GM21825 (cell line): ENCODE data around the gene KIF3A.

Source experiments
- ATAC-seq: cut with Tn5 transposase; IDR thresholded peaks from one replicate; pipeline ENCODE4 v1.9.1; 2021; ENCODE audit warnings: mild to moderate bottlenecking, moderate library complexity; ENCODE audit not compliant: unreplicated experiment

Gene KIF3A

DNA sequence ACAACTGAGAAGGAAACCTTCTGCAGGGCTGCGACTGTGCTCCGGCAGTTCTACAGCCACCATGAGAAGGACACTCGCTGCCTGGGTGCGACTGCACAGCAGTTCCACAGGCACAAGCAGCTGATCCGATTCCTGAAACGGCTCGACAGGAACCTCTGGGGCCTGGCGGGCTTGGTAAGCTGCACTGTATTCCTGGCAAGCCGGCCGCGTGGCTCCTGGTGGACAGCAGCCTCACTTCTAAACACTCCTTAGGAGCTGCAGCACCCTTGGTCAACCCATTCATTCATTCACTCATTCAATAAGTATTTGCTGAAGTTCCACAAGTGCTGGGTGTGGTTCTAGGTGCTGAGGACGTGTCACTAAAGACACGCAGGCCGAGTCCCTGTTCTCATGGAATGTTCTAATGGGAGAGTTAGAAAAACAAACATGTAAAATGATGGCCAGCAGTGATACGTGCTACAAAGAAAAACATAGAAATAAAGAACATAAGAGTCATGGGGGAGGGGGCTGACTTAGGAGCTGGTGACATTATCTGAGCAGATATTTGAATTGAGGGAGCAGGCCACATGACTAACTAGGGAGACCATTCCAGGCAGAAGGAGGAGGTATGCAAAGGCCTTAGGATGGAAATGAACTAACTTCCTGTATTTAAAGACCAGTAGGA lies 57.5 kb downstream of the KIF3A start:
- no peak for ATAC-seq

DNA sequence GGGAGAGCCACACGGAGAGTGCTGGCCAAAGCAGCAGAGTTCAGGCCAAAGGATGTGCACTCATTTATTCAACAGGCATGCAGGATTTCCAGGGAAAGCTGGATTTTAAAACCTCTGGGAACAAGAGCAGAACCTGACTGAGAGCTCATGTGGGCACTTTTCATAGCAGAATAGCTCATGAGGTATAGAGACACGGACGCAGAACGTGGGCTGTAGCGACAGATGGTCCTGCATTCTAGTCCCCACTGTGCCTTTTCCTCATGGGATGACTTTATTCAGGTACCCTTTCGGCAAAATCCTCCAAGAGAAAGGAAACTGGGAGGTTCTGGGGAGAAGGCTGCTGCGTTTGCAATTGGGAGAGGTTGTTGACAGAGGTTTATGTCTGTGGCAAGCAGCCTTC lies 58.2 kb downstream of the KIF3A start:
- no peak for ATAC-seq

DNA sequence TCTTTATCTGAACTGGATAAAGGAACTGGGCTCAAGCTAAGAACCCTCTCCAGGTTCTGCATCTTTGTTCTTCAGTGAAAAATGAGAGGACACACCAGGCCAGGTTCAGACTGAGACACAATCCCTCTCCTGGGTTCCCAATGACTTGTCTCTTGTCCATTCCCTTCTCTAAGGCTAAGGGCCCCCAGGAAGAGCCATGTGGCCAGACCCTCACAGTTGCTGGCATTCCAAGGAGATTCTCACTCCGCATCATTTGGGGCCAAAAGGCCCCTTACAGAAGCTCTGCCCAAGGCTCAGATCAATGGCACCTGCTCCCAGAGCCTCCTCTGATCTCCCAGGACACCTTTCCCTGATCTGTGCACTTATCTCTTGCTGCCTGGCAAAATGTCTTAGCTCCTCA lies 58.6 kb downstream of the KIF3A start:
- no peak for ATAC-seq

DNA sequence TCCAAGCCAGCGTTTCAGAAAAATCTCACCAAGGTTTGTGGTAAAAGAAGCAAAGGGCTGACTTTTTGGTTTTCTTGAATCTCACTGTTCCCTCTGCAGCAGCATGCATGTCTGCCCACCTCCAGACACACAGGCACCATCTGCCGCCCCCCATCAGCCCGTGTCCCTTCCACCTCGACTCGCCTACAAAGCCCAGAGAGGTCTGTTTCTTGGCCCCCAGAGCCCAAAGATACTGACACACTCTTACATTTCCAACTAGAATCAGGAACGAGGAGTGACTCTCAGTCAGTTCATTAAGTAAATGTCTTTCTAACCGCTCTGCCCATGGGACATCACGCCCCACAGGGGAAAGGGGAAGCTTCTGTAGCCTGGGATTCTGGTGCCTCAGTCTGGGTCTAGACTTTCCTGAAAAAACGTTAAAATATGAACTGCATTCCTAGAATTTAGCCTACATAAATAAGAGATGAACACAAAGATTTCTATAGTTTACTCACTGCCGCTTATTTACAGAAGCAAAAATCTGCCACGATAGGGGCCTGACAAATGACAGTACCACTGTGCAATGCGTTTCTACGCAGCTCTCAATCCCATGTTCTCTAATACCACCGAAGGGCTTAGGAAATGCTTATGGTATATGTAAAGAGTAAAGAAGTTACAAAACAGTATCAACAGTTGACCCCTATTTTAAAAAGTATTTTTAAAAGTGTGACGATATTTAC lies 59.5 kb downstream of the KIF3A start:
- no peak for ATAC-seq

DNA sequence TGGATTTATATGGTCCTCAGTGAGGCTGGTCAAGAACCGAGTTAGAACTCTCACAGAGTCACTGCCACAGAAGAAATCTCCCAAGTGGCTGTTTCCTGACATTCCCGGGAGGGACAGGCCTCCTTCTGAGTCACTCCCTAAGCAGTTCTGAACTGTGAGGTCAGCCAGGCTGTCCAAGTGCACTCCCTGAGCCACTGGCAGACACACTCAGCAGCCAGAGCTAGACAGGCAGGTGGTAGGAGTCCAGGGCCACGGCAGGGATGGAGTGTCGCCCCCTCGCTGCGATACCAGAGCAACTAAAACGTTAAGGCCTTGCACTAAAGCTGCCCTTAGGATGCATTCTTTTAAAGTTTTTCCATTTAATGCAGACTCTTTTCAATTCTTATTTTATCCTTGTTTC lies 60.2 kb downstream of the KIF3A start:
- ATAC-seq, result no peak

DNA sequence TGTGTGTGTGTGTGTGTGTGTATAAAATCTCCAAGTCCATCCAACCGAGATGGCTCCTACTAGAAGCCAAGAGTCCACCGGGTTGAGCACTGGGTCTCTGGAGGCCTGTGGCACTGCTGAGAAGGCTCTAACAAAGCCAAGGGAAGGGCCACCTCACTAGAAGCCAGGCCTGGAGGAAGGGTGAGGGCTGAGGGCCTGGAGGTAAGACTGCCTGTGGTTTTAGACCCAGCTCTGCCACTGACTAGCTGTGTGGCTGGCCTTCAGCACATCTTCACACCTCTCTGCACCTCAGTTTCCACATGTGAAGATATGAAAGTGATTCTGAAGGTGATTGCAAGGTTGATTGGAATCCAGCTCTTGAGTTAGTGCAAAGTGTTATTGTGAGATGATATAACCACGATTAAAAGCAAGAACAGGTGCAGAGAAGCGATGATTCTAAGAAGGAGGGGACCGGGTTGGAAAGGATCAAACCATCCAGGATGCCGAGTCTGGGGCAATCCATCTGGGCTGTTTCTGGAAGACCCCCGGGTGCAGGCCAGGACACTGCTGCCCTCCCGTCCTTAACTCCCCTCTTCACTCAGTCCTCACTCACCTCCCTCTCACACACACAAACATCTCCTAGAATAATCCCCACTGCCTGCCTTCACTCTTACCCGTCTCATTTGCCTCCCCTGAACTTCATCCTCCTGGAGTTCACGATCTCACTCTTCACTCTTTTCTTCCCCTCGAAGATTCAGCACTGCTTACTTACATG lies 61.2 kb downstream of the KIF3A start:
- ATAC-seq, result no peak

DNA sequence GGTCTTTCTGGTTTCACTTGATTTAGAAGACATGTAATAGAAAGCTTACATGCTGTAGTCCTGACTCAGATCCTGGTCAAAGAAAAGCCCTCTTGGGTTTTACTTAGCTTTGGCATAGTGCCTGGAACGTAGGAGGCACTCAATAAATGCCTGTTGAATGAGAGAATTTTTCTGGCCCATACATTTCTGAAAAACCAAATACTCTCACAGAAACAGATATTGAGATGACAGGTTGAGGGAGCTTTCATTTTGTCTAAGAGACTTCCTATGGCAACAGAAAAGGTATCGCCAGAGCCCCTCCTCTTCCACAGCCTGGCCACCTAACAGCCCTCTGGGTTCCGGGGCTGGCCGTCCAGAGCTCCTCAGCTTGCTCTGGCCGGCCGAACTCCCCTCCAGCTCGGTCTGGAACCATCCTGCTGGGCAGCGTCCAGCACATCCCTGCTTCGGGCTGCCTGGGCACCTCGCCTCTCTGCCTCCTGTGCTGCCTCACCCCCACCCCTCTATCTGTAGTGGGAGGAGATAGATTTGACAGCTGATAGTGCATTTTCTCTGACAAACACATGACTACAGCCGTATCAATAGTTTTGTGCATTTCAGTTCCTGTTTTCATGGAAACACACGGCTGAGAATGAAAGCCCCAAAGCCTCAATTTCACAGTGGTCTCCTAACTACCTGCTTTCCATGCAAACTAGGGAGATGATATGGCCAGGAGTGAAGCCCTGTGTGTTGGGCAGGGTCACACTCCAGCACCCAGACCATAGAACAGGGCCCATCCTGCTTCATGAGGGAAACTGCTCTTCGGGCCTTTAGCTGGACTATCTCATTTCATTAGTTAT lies 62.5 kb downstream of the KIF3A start:
- ATAC-seq, result peak; percentile 82

DNA sequence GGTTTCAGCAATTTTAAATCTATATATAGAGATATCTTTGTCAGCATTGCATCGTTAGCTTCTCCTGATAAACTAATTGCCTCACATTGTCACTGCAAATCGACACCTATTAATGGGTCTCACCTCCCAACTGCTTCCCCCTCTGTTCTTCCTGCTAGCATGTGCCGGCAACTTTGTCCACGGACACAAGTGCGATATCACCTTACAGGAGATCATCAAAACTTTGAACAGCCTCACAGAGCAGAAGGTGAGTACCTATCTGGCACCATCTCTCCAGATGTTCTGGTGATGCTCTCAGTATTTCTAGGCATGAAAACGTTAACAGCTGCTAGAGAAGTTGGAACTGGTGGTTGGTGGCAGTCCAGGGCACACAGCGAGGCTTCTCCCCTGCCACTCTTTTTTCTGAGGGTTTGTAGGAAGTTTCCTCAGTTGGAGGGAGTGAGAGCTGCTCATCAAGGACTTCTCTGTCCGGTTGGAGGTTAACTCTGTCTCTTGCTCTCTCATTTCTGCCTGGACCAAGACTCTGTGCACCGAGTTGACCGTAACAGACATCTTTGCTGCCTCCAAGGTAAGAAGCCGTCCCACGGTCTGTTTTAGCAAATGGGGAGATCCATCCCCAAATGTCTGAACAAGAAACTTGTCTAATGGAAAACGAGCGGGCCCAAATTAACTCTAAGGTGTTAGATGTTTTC lies 63.3 kb downstream of the KIF3A start, which contains the start of gene IL4:
Gene IL4, plus strand, starts transcription at position 51 of the 692 bp plus-strand sequence. Its CDS starts 62 bp downstream, at position 113.
- ATAC-seq, result no peak

DNA sequence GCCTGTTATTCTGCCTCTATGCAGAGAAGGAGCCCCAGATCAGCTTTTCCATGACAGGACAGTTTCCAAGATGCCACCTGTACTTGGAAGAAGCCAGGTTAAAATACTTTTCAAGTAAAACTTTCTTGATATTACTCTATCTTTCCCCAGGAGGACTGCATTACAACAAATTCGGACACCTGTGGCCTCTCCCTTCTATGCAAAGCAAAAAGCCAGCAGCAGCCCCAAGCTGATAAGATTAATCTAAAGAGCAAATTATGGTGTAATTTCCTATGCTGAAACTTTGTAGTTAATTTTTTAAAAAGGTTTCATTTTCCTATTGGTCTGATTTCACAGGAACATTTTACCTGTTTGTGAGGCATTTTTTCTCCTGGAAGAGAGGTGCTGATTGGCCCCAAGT lies 63.9 kb downstream of the KIF3A start:
- no peak for ATAC-seq

DNA sequence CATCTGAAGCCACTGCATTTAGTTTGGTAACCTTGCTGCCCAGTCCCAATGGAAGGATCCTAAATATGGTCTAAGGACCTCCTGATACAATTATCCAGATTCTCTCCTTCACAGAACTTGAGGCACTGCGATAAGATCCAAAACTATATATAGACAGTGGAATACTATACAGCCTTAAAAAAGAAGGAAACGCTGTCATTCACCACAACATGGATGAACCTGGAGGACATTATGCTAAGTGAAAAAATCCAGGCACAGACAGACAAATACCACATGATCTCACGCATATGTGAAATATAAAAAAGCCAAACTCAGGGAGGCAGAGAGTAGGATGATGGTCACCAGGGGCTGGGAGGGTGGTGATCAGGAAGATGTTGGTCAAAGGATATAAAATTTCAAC lies 66.3 kb downstream of the KIF3A start:
- no peak for ATAC-seq

DNA sequence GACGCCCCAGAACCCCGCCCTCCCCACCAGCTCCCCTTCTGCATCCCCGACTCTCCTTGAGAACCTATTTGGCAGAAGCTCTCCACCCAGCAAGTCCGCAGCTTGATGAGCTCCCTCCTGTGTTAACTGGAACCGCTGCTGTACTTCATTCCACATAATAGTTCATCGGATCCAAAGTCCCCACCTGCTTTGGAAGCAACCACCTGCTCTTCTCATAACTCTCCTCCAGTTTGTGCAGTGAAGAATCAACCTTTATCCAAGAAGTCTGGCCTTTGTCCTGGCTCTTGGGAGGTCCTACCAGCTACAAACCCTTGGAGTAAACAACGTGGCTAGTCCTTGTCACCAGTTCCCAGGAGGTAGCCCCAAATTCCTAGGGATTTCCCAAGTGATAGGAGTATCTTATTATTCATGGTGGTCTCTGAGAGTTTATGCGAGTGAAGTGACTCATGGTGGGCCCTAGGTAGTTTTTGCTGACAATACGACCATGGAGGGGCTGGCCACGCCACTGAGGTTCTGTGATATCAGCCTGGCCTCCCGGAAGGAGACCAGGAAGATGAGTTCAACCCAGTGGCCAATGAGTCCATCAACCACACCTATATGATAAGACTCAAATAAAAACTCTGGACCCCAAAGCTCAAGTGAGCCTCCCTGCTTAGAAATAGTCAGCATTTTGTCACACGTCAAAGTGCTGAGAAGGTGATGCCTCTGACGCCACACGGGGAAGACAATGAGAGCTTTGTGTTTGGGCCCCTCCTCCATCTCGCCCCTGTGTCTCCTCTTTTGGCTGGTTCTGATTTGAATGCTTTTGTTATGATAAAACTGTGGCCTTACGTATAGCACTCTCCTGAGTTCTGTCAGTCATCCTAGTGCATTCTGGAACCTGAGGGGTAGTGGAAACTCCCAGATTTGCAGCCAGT lies 67.1 kb downstream of the KIF3A start:
- no peak for ATAC-seq

DNA sequence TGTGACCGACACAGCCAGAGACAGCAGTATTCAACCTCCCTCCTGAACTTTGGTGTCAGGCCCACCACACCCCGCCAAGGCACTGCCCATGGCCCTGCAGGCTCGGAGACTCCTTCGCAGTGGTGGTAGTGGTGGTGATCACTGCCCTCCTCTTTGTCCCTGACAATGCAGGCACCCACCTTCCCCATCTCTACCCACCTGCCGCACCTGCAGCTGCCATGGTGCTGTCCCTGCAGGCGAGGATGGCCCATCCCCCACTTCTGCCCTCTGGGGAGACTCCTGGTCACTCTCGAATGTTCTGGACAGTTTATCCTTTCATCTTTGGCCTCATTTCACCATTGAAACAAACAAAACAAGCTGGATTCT lies 67.9 kb downstream of the KIF3A start:
- no peak for ATAC-seq

DNA sequence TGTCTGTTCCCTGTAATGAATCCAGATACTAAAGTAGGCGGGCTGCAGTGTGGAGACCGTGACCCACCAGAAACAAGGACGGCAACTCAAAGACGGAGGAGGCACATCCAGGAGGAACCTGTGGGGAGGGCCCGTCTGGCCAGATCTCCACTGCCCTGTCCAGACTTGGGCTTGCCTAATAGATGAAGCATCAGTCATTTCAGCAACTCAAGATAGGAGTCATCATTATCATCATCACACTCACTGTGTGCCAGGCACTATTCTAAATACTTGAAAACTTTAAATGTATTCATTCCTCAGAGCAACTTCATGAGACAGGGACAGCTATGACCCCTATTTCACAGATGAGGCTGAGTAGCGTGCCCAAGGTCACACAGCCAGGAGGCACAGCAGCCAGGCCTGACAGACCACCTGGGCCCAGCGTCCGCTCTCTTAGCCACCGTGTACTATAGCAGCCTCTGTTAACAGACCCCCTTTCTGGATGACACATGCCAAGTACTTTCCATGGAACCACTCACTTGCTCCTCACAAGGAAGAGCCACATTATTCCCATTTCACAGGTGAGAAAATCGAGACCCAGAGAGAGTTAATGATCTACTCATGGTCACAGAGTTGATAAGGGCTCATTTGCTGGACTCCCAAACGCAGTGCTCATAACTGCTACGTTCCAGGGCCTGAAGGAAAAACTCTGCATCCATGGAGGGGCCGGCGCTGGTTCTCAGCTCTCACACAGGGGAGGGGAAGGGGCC lies 68.5 kb downstream of the KIF3A start:
- no peak for ATAC-seq

DNA sequence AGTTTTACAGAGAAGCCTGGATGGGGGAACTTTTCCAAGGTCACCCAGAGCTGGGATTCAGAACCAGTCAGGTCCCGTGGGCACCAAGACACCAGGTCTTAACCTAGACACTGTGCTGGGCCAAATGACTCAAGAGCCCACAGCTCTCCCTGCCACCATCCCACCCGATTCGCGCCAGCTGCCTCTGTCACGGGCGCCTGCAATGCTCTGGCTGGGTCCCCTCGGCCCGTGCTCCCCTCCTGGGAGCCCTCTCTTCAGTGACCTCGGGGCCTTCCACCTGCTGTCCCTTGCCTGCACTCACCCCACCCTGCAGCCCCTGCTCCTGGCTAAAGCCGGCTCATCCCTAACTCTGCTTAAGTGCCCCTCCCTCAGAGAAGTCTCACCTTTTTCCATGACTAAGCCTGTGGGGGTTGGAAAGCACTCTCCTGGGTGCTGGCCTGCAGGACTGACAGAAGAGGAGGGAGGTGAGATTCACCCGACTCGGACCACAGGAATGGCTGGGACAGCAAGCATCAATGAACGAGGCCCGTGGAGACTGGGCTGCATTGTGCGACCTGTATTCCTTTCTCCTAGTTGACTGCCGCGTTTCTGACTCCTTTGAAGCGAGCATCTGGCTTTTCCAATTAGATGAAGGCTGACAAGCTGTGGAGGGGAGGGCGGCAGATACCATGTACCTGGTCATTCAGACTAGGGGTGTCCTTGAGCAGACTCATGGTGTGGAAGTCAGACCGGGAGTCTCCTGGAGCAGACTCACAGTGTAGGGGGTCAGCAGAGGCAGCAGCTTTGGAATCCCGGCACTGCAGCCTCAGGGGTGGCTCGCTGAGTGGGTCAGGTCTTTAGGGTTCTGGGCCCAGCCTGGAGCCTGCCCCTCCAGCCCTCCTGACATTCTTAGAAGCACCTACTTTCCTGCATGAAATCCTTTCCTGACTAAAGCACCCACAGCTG lies 69.3 kb downstream of the KIF3A start:
- ATAC-seq, result no peak

DNA sequence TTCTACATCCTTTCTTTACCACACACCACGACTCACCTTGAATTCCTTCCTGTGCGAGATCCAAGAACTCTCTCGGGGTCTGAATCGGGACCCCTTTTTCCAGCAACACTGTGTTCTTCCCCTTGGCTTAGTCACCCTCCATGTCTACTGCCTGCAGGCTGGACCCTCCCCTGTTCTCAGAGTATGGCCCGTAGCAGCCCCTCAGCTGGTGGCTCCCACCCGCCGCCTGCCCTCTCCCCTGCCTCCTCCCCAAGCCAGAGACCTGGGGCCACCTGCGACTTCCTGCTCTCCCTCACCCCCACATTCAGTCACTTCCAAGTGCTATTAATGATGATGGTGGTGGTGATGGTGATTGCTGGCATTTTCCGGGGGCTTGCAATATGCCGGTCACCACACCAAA lies 70.0 kb downstream of the KIF3A start:
- ATAC-seq, result no peak

DNA sequence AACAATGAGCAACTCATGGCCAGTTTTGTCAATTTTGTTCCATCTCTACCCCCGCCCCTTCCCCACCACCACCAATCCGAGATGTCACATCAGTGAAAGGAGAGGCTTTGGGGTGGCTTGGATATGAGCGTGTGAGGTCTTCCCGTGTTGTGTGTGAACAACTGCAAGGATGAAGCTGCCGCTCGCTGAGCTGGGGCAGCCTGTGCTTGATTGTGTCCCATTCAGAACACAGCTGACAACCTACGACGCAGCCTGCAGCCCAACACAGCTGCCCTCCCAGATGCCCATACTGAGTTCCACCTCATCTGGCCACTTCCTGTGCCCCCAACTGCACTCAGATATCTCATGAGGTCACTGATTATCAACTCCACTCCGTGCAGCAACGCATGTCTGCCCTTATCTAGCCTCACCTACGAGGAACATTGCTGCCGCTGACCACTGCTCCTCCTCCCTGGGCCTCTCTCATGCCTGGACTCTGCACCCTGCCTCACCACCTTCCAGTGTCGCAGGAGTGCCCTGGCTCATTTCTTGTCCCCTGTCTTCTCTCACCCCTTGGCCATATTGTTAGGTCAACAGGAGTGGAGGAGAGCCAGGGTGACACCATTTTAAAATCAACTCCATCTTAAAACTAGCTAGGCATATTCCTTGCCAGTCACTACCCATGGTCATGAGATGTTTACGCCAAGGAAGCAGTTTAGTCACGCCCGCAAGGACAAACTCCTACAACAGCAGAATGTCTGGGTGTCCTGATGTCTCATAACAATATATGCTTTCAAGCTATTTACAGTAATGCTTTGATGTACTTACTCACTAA lies 70.8 kb downstream of the KIF3A start:
- ATAC-seq, result no peak

DNA sequence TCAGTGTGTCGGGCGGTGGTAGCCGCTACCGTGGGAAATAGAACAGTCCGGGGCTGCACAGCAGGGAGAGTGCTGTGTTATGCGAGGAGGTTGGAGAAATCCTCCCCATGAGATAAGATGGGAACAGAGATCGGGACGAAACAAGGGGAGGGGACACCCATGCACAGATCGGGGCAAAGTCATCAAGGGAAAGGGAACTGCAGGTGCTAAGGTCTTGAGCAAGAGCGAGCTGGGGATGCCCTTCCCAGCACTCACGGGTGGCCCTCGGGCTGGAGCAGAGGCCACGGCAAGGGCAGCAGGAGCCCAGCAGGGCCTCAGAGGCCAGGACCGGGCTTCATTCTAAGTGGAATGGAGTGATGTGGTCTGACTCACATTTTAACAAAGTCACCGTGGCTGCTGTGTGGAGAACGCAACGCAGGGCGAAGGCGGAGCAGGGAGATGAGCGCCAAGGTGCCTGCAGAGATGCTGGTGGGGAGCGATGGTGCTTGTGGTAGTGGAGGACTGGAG lies 71.7 kb downstream of the KIF3A start:
- ATAC-seq, result no peak
